HepG2 (cell line): Measurements from ENCODE around the gene TREML1. TPM values are rescaled to one million over a fixed set of nuclear protein-coding genes. Genes with fewer than 3 reads are reported as not detected.

Source experiments
- ATAC-seq: fragments of 200-7000 bp; cut with Tn5 transposase; 3 replicates; pipeline ENCODE4 v1.9.1; 2020; ENCODE audit warnings: mild to moderate bottlenecking, moderate library complexity
- BruUV-seq: library from RNA; stranded (reverse); fragments of 400-500 nt; replicated peaks from 2 replicates; lab custom pipeline; 2021; lab: Mats Ljungman, UMichigan
- CTCF ChIA-PET: fragments of 300-600 bp; formaldehyde crosslinking; extraction: SDS; loops from one replicate; lab custom pipeline; 2021; ENCODE audit warnings: low total read pairs, inconsistent platforms, low intra/inter-chr PET ratio; lab: Yijun Ruan, JAX
- POLR2A ChIA-PET: fragments of 350-600 bp; sonication (Branson Sonifier 250); formaldehyde crosslinking; loops from one replicate; lab custom pipeline; 2020; ENCODE audit warnings: antibody characterized with exemption, inconsistent platforms; lab: Yijun Ruan, JAX
- DNase-seq: peaks from one replicate; pipeline ENCODE4 v3.0.0-alpha.2; 2015; ENCODE audit warnings: low spot score
- FAIRE-seq: peaks from 3 replicates; lab custom pipeline; 2011; peaks lifted over from hg19 to GRCh38; lab: Jason Lieb, UNC
- H2AFZ ChIP-seq: one replicate; pipeline ENCODE4 v1.6.1; 2011; ENCODE audit warnings: low read length, inconsistent platforms
- H3K27ac ChIP-seq: fragments of 300-600 bp; 3 replicates; pipeline ENCODE4 v1.8.0; 2011; ENCODE audit warnings: mixed run types, mild to moderate bottlenecking, mixed read lengths, low read length, inconsistent platforms; ENCODE audit not compliant: insufficient read depth; ENCODE audit errors: extremely low read length
- H3K27me3 ChIP-seq, 2 experiments: fragments of 200-600 bp in 1 of 2; 2 replicates in 1 of 2; 3 replicates in 1 of 2; pipeline versions ENCODE4 v1.6.0 to v1.8.0; 2011; ENCODE audit warnings: low read length in 2 of 2, mild to moderate bottlenecking in 2 of 2, moderate library complexity in 2 of 2, inconsistent platforms in 1 of 2; ENCODE audit not compliant: insufficient read depth in 2 of 2, control insufficient read depth in 1 of 2
- H3K36me3 ChIP-seq, 2 experiments: fragments of 200-600 bp in 1 of 2; replicated peaks in 1 of 2; 2 replicates in 1 of 2; 3 replicates in 1 of 2; pipeline versions ENCODE4 v1.5.1 to v1.8.0; 2011; ENCODE audit warnings: low read length in 2 of 2, inconsistent platforms in 1 of 2; ENCODE audit not compliant: insufficient read depth in 2 of 2, control insufficient read depth in 1 of 2
- H3K4me1 ChIP-seq: 2 replicates; pipeline ENCODE4 v1.5.1; 2012; ENCODE audit warnings: low read length, inconsistent platforms; ENCODE audit not compliant: insufficient read depth
- H3K4me2 ChIP-seq: 2 replicates; pipeline ENCODE4 v1.6.0; 2011; ENCODE audit warnings: low read depth, low read length, inconsistent platforms
- H3K4me3 ChIP-seq, 3 experiments: fragments of 200-600 bp in 1 of 3; sonication (generic), shearing (Covaris generic) in 1 of 3; replicated peaks in 1 of 3; 2 replicates each; pipeline ENCODE4 v1.5.1; 2011 to 2016; ENCODE audit warnings: low read length in 3 of 3, inconsistent platforms in 2 of 3, low read depth in 2 of 3, mild to moderate bottlenecking in 2 of 3, control low read depth in 1 of 3, mixed read lengths in 1 of 3; ENCODE audit not compliant: insufficient read depth in 1 of 3
- H3K79me2 ChIP-seq: one replicate; pipeline ENCODE4 v1.6.1; 2011; ENCODE audit warnings: low read length, inconsistent platforms; ENCODE audit not compliant: insufficient read depth
- H3K9ac ChIP-seq: 2 replicates; pipeline ENCODE4 v1.6.0; 2011; ENCODE audit warnings: mild to moderate bottlenecking, low read depth, low read length, inconsistent platforms; ENCODE audit not compliant: insufficient read depth
- H3K9me3 ChIP-seq: 2 replicates; pipeline ENCODE4 v1.5.1; 2012; ENCODE audit warnings: mild to moderate bottlenecking, low read length
- H4K20me1 ChIP-seq: 2 replicates; pipeline ENCODE4 v1.6.0; 2011; ENCODE audit warnings: inconsistent platforms, mild to moderate bottlenecking, low read length, moderate library complexity; ENCODE audit not compliant: insufficient read depth
- MAFF ChIP-seq: IDR thresholded peaks from 2 replicates; pipeline ENCODE4 v1.6.1; 2011; ENCODE audit warnings: low read depth, low read length, improper control_type of control experiment
- MAFK ChIP-seq, 2 experiments: IDR thresholded peaks in 1 of 2; conservative IDR thresholded peaks in 1 of 2; 2 replicates each; pipeline ENCODE4 v1.6.1; 2011; ENCODE audit warnings: improper control_type of control experiment in 2 of 2, low read length in 2 of 2
- SP5 ChIP-seq: IDR thresholded peaks from 2 replicates; pipeline ENCODE4 v1.6.1; 2016; ENCODE audit warnings: low read depth, borderline replicate concordance
- TARDBP ChIP-seq: sonication (generic); formaldehyde crosslinking; IDR thresholded peaks from 2 replicates; pipeline ENCODE4 v1.8.0; 2022; ENCODE audit warnings: mild to moderate bottlenecking, missing genetic modification reagents
- TBX3 ChIP-seq: fragments of 450-650 bp; IDR thresholded peaks from 2 replicates; pipeline ENCODE4 v1.6.1; 2017; ENCODE audit warnings: antibody characterized with exemption, mild to moderate bottlenecking, inconsistent platforms, borderline replicate concordance
- ZFP82 ChIP-seq: sonication (generic); formaldehyde crosslinking; IDR thresholded peaks from 2 replicates; pipeline ENCODE4 v1.5.1; 2020; ENCODE audit warnings: mild to moderate bottlenecking, missing genetic modification reagents, borderline replicate concordance
- ZKSCAN5 ChIP-seq: sonication (generic); formaldehyde crosslinking; IDR thresholded peaks from 2 replicates; pipeline ENCODE4 v1.5.1; 2020; ENCODE audit warnings: mild to moderate bottlenecking, missing genetic modification reagents
- ZMYM3 ChIP-seq: sonication (generic); formaldehyde crosslinking; IDR thresholded peaks from 2 replicates; pipeline ENCODE4 v1.5.1; 2020; ENCODE audit warnings: mild to moderate bottlenecking, missing genetic modification reagents
- ZNF468 ChIP-seq: sonication (generic); formaldehyde crosslinking; IDR thresholded peaks from 2 replicates; pipeline ENCODE4 v1.8.0; 2022; ENCODE audit warnings: mild to moderate bottlenecking, moderate library complexity, missing genetic modification reagents
- ZNF747 ChIP-seq: sonication (generic); formaldehyde crosslinking; IDR thresholded peaks from 2 replicates; pipeline ENCODE4 v1.8.1; 2023; ENCODE audit warnings: missing genetic modification reagents, mild to moderate bottlenecking, borderline replicate concordance
- ZNF780A ChIP-seq: sonication (generic); formaldehyde crosslinking; IDR thresholded peaks from 2 replicates; pipeline ENCODE4 v1.8.0; 2022; ENCODE audit warnings: mild to moderate bottlenecking, missing genetic modification reagents, moderate library complexity
- WGBS: methylation state at CpG from one replicate; pipeline ENCODE4 v1.1.6; 2017; ENCODE audit warnings: low lambda C conversion rate; 5-methylcytosine and 5-hydroxymethylcytosine counted together
- in situ Hi-C: cut with HindIII; loops from 2 replicates; pipeline ENCODE4 v1.10.0; 2017; ENCODE audit warnings: low pct_unique_long_range_greater_than_20kb; ENCODE audit not compliant: extremely low pct_ligation_motif_present
- intact Hi-C: fragments of 100-400 bp; cut with micrococcal nuclease; formaldehyde crosslinking; loops from one replicate; pipeline ENCODE4 v1.10.0; 2022; ENCODE audit not compliant: unreplicated experiment
- polyA plus RNA-seq, 8 experiments: library from polyadenylated mRNA; depleted of rRNA in 3 of 8; stranded (reverse) in 7 of 8; unstranded in 1 of 8; fragments of >200 nt; fragmentation: Illumina TruSeq in 4 of 8; extraction: Trizol in 4 of 8; gene quantifications; 2 replicates each; pipeline versions ENCODE4 v1.2.1 to v1.2.3, GENCODE V29; 2011 to 2016; ENCODE audit warnings: low read depth in 4 of 8, missing spikeins in 1 of 8, mixed read lengths in 1 of 8; ENCODE audit not compliant: insufficient read depth in 1 of 8
- total RNA-seq, 5 experiments: library from RNA; depleted of rRNA; stranded (reverse); fragments of >200 nt; fragmentation: Illumina TruSeq; extraction: Trizol; gene quantifications; 2 replicates each; pipeline ENCODE4 v1.2.3, GENCODE V29; 2016; ENCODE audit warnings: low read depth in 1 of 5

Gene TREML1
- total and polyA plus RNA-seq, 2 of the 13 experiments (the other 11 are each of a cell fraction or from before 2014, with no cell fraction given) = not detected

DNA sequence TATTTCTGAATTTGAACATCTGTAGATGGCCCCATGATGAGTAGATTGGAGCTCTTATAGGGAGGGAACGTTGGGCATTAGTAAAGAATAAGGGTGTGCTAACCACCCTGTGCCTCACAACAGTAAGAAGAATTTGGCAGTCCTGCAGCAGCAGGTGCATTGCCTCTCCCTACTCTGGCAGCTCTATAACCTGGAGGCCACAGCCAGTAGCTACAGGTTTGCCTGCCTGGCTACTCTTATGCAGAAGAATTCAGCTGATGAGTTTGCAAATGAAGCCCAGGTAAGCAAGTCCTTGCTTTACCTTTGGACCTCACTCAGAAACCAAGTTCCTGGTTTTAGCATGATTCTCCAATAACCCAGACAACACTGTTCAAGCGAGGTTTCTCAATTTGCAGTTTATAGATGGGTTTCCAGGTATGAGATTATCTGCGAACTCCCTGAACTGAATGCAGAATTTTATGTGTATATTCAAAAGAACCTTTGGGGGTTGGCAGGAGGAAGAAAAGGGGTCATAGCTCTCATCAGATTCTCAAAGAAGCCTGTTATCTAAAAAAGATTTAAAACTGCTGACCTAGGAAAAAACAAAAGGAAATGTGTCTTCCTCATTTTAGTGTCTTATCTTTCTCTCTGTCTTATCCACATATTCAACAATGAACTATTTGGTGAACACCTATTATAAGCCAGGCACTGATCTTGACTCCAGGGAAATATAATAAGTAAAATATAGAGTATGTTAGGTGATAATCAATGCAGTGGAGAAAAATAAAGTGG is 18.9 kb downstream of the TREML1 start:
- ChIA-PET POLR2A (no interaction called here), CTCF (no interaction called here)
- intact Hi-C loops (no loop called here), in situ Hi-C loops (no loop called here)
- Histone ChIP-seq H2AFZ (no peak overlapping the region), H3K9me3 (no peaks in the 10 kb centered on the region), H3K27ac (no peak overlapping the region), H4K20me1 (no peaks in the 10 kb centered on the region), H3K27me3 (no peaks in the 10 kb centered on the region; a peak in 1 of 5 replicates), H3K4me3 (no peak overlapping the region), H3K4me1 (no peaks in the 10 kb centered on the region), H3K79me2 (no peaks in the 10 kb centered on the region), H3K4me2 (no peak overlapping the region), H3K36me3 (no peaks in the 10 kb centered on the region), H3K9ac (no peak overlapping the region)
- BruUV-seq = no TSS peak
- DNase-seq = no peak
- no peak for ATAC-seq
- WGBS = 17% methylated on average over 3 of the region's 3 CpGs
- no peak for TF ChIP-seq TBX3
- peak; percentile 92 for TF ChIP-seq MAFF
- peak; percentile 89 to 96 for TF ChIP-seq MAFK (conservative IDR thresholded peaks at IDR 0.05 in 1 of 2, IDR thresholded peaks at IDR 0.05 in 1 of 2; ENCODE audit: low read length in 2 of 2)
- FAIRE-seq = no peak

DNA sequence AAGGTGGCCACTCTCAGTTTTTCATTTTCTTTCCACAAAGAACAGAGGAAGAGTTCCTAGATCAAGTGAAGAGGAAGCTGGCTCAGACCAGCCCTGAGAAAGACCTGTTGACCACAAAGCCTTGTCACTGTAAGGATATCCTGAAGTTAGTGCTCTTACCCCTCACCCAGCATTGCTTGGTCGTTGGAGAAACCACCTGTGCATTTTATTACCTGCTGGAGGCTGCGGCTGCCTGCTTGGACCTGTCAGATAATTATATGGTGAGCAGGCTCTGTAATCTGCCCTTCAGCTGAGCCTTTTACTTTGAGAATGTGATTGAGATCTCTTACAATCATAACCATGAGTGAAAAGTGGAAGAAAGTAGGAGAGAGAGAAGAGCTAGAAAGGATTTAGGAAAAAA is 21.9 kb downstream of the TREML1 start:
- BruUV-seq = no TSS peak
- no peaks in the 10 kb centered on the region for H3K9me3 ChIP-seq
- CTCF ChIA-PET = no interaction called here
- POLR2A ChIA-PET = no interaction called here
- no peaks in the 10 kb centered on the region for H3K27me3 ChIP-seq
- in situ Hi-C loops = no loop called here
- DNase-seq (no peak), ATAC-seq (no peak), FAIRE-seq (no peak)
- no peak overlapping the region for H2AFZ ChIP-seq
- TF ChIP-seq TARDBP (CRISPR knock-in tag) = no peak
- no peak for TF ChIP-seq ZNF468 (CRISPR knock-in tag)
- no peak for TF ChIP-seq SP5 (CRISPR knock-in tag)
- TF ChIP-seq ZNF747 = no peak
- TF ChIP-seq ZKSCAN5 (CRISPR knock-in tag) = no peak
- TF ChIP-seq ZMYM3 (CRISPR knock-in tag) = no peak
- TF ChIP-seq ZFP82 (CRISPR knock-in tag) = no peak
- no peak for TF ChIP-seq ZNF780A (CRISPR knock-in tag)
- no peak overlapping the region for H3K9ac ChIP-seq
- 32% methylated on average over 2 of the region's 2 CpGs for WGBS
- H3K36me3 ChIP-seq = no peaks in the 10 kb centered on the region
- no peak overlapping the region for H3K4me2 ChIP-seq
- no peaks in the 10 kb centered on the region for H3K79me2 ChIP-seq
- H3K27ac ChIP-seq = no peak overlapping the region
- no peaks in the 10 kb centered on the region for H3K4me1 ChIP-seq
- H3K4me3 ChIP-seq = no peak overlapping the region
- no peaks in the 10 kb centered on the region for H4K20me1 ChIP-seq
- intact Hi-C loops = no loop called here
